Measurements from ENCODE around the gene VWA8.

DNA sequence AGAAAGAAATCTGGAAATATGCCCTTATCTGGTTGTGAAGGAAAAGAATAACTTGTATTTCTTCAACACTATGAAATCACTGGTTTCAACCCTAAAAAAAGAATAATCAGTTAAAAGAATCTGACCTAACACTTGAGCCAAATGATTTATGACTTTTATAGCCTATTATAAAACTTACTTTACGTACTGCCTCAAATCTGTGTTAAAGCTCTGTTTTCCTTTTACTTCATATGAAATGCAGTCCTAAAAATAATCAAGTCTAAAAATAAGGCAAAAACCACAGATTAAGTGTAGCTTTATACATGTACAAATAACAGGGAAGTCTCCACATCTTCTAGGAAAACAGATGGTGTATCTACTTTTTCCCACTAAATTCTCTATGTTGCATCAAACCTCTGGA is 101.3 kb downstream of the VWA8 start:
- TF ChIP-seq SCRT1 (tag by site-specific recombination; IDR thresholded peaks at IDR 0.05; ENCODE audit: borderline replicate concordance) (no peak), KLF16 (tag by site-specific recombination; IDR thresholded peaks at IDR 0.05) (no peak), KLF1 (tag by site-specific recombination; IDR thresholded peaks at IDR 0.05) (no peak), ZNF274 (IDR thresholded peaks at IDR 0.05; ENCODE audit: low read length) (no peak), ZNF274 (tag by site-specific recombination; IDR thresholded peaks at IDR 0.05; ENCODE audit: borderline replicate concordance) (no peak)
- TF ChIP-seq, protein P1, sequence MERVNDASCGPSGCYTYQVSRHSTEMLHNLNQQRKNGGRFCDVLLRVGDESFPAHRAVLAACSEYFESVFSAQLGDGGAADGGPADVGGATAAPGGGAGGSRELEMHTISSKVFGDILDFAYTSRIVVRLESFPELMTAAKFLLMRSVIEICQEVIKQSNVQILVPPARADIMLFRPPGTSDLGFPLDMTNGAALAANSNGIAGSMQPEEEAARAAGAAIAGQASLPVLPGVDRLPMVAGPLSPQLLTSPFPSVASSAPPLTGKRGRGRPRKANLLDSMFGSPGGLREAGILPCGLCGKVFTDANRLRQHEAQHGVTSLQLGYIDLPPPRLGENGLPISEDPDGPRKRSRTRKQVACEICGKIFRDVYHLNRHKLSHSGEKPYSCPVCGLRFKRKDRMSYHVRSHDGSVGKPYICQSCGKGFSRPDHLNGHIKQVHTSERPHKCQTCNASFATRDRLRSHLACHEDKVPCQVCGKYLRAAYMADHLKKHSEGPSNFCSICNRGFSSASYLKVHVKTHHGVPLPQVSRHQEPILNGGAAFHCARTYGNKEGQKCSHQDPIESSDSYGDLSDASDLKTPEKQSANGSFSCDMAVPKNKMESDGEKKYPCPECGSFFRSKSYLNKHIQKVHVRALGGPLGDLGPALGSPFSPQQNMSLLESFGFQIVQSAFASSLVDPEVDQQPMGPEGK (tag by site-specific recombination; IDR thresholded peaks at IDR 0.05) = no peak
- TF ChIP-seq, protein P2, sequence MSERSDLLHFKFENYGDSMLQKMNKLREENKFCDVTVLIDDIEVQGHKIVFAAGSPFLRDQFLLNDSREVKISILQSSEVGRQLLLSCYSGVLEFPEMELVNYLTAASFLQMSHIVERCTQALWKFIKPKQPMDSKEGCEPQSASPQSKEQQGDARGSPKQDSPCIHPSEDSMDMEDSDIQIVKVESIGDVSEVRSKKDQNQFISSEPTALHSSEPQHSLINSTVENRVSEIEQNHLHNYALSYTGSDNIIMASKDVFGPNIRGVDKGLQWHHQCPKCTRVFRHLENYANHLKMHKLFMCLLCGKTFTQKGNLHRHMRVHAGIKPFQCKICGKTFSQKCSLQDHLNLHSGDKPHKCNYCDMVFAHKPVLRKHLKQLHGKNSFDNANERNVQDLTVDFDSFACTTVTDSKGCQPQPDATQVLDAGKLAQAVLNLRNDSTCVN (tag by site-specific recombination; optimal IDR thresholded peaks at IDR 0.05) = no peak
